GM19351 (cell line): Measurements from ENCODE around the gene FNDC3B.
"Not testable (repeated sequence)": the region's sequence is repeated elsewhere in the genome, so short reads cannot be mapped to it uniquely, and the experiment has no call there.

Experiments
- ATAC-seq: cut with Tn5 transposase; IDR thresholded peaks from one replicate; pipeline ENCODE4 v1.9.1; 2021; ENCODE audit warnings: mild to moderate bottlenecking, moderate library complexity; ENCODE audit not compliant: unreplicated experiment

Gene FNDC3B

GRCh38 chr3:172228036-172228415 lies 188.6 kb downstream of the FNDC3B start:
- no peak for ATAC-seq

GRCh38 chr3:172229462-172229861 lies 190.1 kb downstream of the FNDC3B start:
- no peak for ATAC-seq

DNA sequence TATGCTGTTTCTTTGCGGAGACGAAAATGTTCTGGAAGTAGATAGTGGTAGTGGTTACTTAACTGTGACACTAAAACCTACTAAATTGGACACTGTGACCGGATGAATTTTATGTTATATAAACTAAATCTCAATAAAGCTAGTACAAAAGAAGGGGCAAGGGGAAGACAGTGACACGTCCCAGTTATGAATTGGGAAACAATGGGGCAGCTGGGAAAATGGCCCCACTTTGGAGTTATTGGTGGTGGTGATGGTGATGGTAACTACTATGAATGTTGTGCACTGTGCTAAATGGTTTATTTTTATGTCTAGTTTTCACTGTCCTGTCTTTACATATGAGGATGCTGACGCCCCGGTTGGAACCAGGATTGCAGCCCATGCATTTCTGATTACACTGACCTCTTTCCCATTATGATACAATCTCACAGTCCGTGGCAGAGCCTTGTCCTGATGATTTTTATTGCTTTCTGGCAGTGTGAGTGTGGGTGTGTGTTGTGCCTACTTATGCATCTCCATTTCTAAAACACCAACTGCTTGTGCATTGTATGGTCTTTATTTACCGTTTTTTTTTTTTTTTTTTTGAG lies 192.0 kb downstream of the FNDC3B start:
- ATAC-seq, result no peak

- no peak for ATAC-seq
These were observed 193.3 kb downstream of the FNDC3B start for GRCh38 chr3:172232579-172233212.

DNA sequence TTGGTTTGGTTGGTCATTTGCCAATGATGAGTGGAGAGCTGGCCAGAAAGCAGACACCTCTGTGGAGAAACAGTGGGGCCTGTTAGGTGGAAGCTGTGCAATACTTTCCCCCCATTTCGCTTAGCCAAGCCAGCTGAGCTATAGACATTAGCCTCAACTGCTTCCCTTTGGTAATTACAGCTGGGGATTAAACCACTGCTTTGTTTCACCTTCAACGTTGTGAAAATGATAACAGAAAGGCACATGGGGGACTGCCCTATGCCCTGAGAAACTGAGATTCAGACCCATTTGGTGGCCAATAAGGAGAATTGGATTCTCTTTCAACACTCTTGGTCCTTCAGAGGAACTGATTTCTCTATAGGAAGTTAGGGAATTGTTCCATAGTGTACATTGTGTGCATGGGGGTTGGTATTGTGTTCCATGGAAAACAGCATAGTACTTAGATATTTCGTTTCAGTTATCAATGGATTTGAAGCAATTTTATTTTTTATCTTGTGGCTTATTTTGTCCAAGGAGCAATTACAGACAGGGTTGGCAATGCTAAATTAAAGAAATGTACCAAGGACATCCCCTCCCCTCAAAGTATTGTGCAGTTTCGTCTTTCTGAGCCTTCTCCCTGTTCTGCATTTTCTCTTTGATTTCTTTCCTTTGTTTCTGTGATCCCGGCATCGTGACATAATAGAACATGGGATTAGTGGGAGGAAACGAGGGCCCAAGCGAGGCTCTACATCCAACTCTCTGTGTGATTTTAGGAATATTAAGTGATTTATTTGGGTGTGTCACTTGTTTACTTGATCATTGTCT lies 194.3 kb downstream of the FNDC3B start:
- ATAC-seq, result no peak

GRCh38 chr3:172235698-172236097 lies 196.3 kb downstream of the FNDC3B start:
- no peak for ATAC-seq

DNA sequence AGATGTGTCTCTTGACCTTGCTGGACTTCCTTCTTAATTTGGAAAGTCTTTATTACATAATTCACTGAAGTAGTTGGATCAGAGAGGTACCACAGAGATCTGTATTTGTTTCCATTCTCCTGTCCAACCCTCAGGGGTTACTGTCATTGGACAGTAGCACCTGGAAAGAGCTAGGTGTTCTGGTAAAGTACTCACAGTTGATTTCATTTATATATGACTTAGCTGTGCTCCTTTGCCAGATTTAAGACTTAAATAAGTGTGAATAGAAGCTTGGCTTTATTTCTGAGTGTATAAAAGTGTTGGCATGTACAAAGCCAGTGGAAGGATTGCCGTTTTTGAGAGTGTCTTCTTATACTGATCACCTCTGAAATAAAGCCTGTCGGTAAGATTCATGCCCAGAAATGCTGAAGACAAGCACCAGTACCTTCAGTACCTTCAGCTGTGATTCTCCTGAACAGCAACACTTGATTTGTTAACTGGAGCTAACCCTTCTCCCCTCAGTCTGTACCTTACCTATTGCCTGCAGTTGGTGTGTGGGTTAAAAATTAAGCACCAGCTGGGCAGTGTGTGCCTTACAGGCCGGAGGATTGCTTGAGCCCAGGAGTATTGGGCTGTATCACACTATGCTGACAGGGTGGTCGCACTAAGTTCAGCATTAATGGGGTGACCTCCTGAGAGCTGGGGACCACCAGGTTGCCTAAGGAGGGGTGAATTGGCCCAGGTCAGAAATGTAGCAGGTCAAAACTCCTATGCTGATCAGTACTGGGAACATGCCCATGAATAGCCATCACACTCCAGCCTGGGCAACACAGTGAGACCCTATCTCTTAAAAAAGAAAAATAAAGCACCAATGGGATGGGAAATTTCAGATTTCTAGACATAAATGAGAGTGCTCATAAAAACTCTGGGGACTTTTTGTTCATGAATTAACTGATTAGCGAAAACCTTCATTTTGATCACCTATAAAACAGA lies 197.7 kb downstream of the FNDC3B start:
- ATAC-seq, result no peak

- no peak for ATAC-seq
These were observed 198.8 kb downstream of the FNDC3B start for GRCh38 chr3:172238188-172238587.

GRCh38 chr3:172239218-172239790 lies 199.9 kb downstream of the FNDC3B start:
- no peak for ATAC-seq

DNA sequence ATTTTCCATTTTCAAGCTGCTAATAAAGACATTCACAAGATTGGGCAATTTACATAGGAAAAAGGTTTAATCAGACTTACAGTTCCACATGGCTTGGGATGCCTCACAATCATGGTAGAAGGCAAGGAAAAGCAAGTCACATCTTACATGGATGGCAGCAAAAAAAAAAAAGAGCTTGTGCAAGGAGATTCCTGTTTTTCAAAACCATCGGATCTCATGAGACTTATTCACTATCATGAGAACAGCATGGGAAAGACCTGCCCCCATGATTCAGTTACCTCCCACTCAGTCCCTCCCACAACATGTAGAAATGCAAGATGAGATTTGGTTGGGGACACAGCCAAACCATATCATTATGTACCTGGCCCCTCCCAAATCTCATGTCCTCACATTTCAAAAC lies 202.0 kb downstream of the FNDC3B start:
- ATAC-seq, result no peak

- ATAC-seq, result not testable (repeated sequence)
These were observed 203.1 kb downstream of the FNDC3B start for GRCh38 chr3:172242471-172242870.

GRCh38 chr3:172243376-172243775 lies 204.0 kb downstream of the FNDC3B start:
- not testable (repeated sequence) for ATAC-seq

DNA sequence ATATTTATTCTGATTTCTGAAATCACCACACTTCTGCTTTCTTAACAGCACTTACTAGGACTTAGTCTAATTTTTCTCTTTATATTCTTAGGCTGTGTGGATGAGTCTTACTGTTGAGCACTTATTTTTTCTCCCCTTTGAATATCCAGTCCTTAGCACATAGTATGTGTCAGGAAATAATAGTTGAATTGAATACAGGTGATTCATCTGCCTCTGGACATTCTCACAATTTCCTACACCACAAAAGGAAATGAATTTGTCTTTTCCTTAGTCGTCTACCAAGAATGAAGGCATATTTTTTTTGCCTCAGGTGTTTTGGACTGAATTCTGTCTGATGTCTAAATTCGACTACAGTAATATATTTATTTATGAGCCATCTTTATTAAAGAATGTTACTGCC lies 204.6 kb downstream of the FNDC3B start:
- no peak for ATAC-seq

DNA sequence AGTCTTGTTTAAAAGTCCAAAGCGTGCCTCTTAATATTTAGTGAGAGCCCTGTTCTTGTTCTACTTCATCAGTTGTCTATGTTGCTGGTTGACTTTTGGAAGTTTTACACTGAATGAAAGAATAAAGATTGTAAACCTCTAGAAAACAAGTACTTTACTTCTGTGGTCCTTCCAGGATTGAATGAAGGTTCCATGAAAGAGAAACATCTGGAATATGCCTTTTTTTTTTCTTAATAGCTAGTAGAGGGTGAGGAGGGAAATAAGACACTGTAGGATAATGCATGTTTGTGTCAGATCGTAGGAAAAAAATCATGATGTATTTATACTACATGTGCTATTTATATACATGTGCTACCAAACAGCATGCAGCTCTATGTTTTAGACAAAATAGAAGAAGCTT lies 205.9 kb downstream of the FNDC3B start:
- no peak for ATAC-seq

DNA sequence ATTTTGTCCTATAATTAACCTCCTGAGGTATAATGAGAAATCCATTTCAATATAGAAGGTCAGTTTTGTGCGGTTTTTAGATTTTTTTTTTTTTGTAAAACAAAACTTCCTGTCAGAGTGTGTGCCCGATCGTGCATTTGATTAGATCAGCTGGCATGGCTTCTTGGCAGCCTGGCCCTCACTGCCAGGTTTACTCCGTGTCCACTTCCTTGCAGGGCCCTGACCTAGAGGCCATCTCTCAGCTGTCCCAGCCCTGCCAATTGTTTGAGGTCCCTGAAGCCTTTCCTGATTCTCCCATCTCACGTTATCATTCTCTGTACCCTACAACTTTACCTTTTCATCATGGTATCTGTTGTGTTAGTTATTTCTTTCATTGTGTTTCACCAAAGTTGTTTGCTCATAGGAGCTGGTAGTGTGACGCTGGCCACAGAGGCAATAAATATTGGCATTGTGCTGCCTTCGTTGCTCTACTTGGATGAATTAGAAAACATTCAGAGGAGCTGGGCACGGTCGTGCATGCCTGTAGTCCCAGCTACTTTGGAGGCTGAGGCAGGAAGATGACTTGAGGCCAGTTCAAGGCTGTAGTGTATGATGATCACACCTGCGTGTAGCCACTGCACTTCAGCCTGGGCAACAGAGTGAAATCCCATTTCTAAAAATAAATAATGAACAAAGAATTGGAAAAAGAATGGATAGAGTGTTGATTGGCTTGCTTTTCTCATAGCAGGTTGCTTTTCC lies 206.9 kb downstream of the FNDC3B start:
- ATAC-seq, result no peak

- ATAC-seq, result no peak
These were observed 208.3 kb downstream of the FNDC3B start for GRCh38 chr3:172247525-172248274.

GRCh38 chr3:172249039-172249438 lies 209.7 kb downstream of the FNDC3B start:
- no peak for ATAC-seq

DNA sequence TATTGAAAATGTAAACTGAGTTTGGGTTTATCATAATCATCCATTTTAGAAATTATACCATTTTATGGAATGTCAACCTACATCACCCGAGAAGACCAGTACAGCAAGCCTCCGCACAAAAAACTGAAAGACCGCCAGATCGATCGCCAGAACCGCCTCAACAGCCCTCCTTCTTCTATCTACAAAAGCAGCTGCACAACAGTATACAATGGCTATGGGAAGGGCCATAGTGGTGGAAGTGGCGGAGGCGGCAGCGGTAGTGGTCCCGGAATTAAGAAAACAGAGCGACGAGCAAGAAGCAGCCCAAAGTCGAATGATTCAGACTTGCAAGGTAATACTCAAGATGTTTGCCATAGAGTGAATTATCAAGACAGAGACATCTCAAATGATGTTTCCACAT lies 211.8 kb downstream of the FNDC3B start:
- ATAC-seq, result no peak

DNA sequence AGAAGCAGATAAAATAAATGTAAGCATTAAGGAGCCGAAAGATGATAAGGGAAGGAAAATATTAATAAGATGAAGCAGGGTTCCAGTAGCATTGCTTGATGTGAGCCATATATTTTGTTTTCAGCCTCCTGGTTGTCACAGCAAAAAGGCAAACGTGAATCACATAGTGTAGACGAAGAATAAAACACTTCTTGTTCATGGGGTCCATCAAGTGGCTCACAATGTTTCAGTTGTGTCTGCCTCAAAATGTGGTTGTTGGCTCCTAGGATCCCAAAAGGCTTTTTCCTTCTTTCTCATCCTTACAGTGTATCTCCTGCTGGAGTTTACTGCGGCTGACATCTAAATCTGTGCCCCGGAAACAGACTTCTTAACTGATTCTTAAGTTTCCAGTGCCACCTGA lies 213.8 kb downstream of the FNDC3B start:
- ATAC-seq, result no peak
